H1 (cell line): ENCODE results near the gene KANSL1. TPM values are rescaled to one million over a fixed set of nuclear protein-coding genes. Genes with fewer than 3 reads are reported as not detected.

Experiments
- CTCF ChIA-PET: fragments of 300-600 bp; sonication (Branson Sonifier 250); formaldehyde crosslinking; loops from one replicate; lab custom pipeline; 2021; ENCODE audit not compliant: partially characterized antibody; lab: Charles Lee
- POLR2A ChIA-PET: fragments of 300-600 bp; sonication (Branson Sonifier 250); formaldehyde crosslinking; loops from one replicate; lab custom pipeline; 2021; ENCODE audit warnings: inconsistent platforms; ENCODE audit not compliant: partially characterized antibody; lab: Charles Lee
- DNase-seq, 2 experiments: peaks; one replicate each; pipeline versions ENCODE4 v3.0.0 to v3.0.0-alpha.2; 2010 to 2022; ENCODE audit warnings: low spot score in 2 of 2, low read depth in 1 of 2, mixed read lengths in 1 of 2
- FAIRE-seq: peaks from 2 replicates; lab custom pipeline; 2011; peaks lifted over from hg19 to GRCh38; lab: Jason Lieb, UNC
- H2AFZ ChIP-seq: 2 replicates; pipeline ENCODE4 v1.8.1; 2012; ENCODE audit warnings: low read length, inconsistent platforms
- H2AK5ac ChIP-seq: 2 replicates; pipeline ENCODE4 v1.6.1; 2013; ENCODE audit warnings: low read depth, low read length
- H2BK120ac ChIP-seq: replicated peaks from 2 replicates; pipeline ENCODE3; 2013; ENCODE audit warnings: low read depth, low read length, inconsistent platforms
- H2BK12ac ChIP-seq: 2 replicates; pipeline ENCODE4 v1.6.1; 2013; ENCODE audit warnings: low read depth, low read length
- H2BK15ac ChIP-seq: 2 replicates; pipeline ENCODE4 v1.6.1; 2013; ENCODE audit warnings: low read length
- H2BK20ac ChIP-seq: 2 replicates; pipeline ENCODE4 v1.6.1; 2013; ENCODE audit warnings: low read length
- H2BK5ac ChIP-seq: 2 replicates; pipeline ENCODE4 v1.6.1; 2013; ENCODE audit warnings: low read depth, low read length
- H3K14ac ChIP-seq: 2 replicates; pipeline ENCODE4 v1.6.1; 2013; ENCODE audit warnings: inconsistent platforms; ENCODE audit not compliant: insufficient read length
- H3K18ac ChIP-seq: 2 replicates; pipeline ENCODE4 v1.6.1; 2013; ENCODE audit warnings: low read length; ENCODE audit errors: extremely low read depth
- H3K23ac ChIP-seq: 2 replicates; pipeline ENCODE4 v1.6.1; 2013; ENCODE audit warnings: inconsistent platforms; ENCODE audit not compliant: insufficient read length
- H3K23me2 ChIP-seq: 2 replicates; pipeline ENCODE4 v1.6.1; 2013; ENCODE audit warnings: low read depth, low read length
- H3K27ac ChIP-seq: 2 replicates; pipeline ENCODE4 v1.6.1; 2011; ENCODE audit warnings: low read depth, low read length, inconsistent platforms
- H3K27me3 ChIP-seq, 4 experiments: replicated peaks in 1 of 4; 1 replicate in 1 of 4; 2 replicates in 3 of 4; pipeline versions ENCODE4 v1.6.1 to v1.8.1; 2011 to 2013; ENCODE audit warnings: low read length in 3 of 4, mild to moderate bottlenecking in 3 of 4, inconsistent platforms in 2 of 4, mixed read lengths in 2 of 4, moderate library complexity in 1 of 4; ENCODE audit not compliant: control insufficient read depth in 3 of 4, insufficient read depth in 3 of 4; ENCODE audit errors: extremely low read depth in 1 of 4
- H3K36me3 ChIP-seq, 4 experiments: 2 replicates each; pipeline versions ENCODE4 v1.6.1 to v1.8.1; 2011 to 2013; ENCODE audit warnings: mild to moderate bottlenecking in 4 of 4, low read length in 3 of 4, moderate library complexity in 2 of 4, control low read depth in 1 of 4, inconsistent platforms in 1 of 4; ENCODE audit not compliant: insufficient read depth in 4 of 4, control insufficient read depth in 2 of 4
- H3K4ac ChIP-seq: replicated peaks from 2 replicates; pipeline ENCODE3; 2013; ENCODE audit warnings: low read length, low read depth, mixed read lengths, inconsistent platforms; ENCODE audit not compliant: insufficient read length
- H3K4me1 ChIP-seq, 4 experiments: replicated peaks in 1 of 4; 1 replicate in 1 of 4; 2 replicates in 3 of 4; pipeline versions ENCODE4 v1.6.1 to v1.8.1; 2011 to 2013; ENCODE audit warnings: low read length in 3 of 4, inconsistent platforms in 2 of 4, mixed read lengths in 1 of 4; ENCODE audit not compliant: insufficient read depth in 4 of 4, control insufficient read depth in 3 of 4
- H3K4me2 ChIP-seq, 2 experiments: 2 replicates each; pipeline versions ENCODE4 v1.6.1 to v1.8.1; 2011 to 2013; ENCODE audit warnings: low read depth in 2 of 2, low read length in 2 of 2, control low read depth in 1 of 2, inconsistent platforms in 1 of 2, mild to moderate bottlenecking in 1 of 2; ENCODE audit not compliant: insufficient read depth in 1 of 2
- H3K4me3 ChIP-seq, 4 experiments: fragments of 200-600, 300-600 bp in 1 of 4; sonication (generic), shearing (Covaris generic), sonication (Bioruptor Twin) in 1 of 4; 2 replicates each; pipeline versions ENCODE4 v1.5.1 to v1.8.1; 2011 to 2016; ENCODE audit warnings: low read length in 4 of 4, low read depth in 3 of 4, control low read depth in 2 of 4, inconsistent platforms in 2 of 4, mild to moderate bottlenecking in 2 of 4, mixed read lengths in 1 of 4, moderate library complexity in 1 of 4; ENCODE audit not compliant: insufficient read depth in 2 of 4; ENCODE audit errors: extremely low read depth in 1 of 4
- H3K56ac ChIP-seq: replicated peaks from 2 replicates; pipeline ENCODE3; 2013; ENCODE audit warnings: low read depth, mild to moderate bottlenecking, mixed read lengths, low read length, inconsistent platforms; ENCODE audit not compliant: insufficient read length
- H3K79me1 ChIP-seq: 2 replicates; pipeline ENCODE4 v1.6.1; 2013; ENCODE audit warnings: low read depth, low read length, control low read depth
- H3K79me2 ChIP-seq, 2 experiments: 2 replicates each; pipeline versions ENCODE4 v1.6.1 to v1.8.1; 2012 to 2013; ENCODE audit warnings: low read length in 2 of 2, mild to moderate bottlenecking in 2 of 2, inconsistent platforms in 1 of 2; ENCODE audit not compliant: insufficient read depth in 2 of 2, control insufficient read depth in 1 of 2
- H3K9ac ChIP-seq, 4 experiments: replicated peaks in 1 of 4; 1 replicate in 1 of 4; 2 replicates in 3 of 4; pipeline versions ENCODE4 v1.6.1 to v1.8.1; 2011 to 2013; ENCODE audit warnings: low read depth in 3 of 4, low read length in 3 of 4, control low read depth in 2 of 4, mild to moderate bottlenecking in 2 of 4, moderate library complexity in 2 of 4, inconsistent platforms in 1 of 4; ENCODE audit errors: extremely low read depth in 1 of 4
- H3K9me3 ChIP-seq, 2 experiments: 2 replicates each; pipeline versions ENCODE4 v1.6.1 to v1.8.1; 2012 to 2013; ENCODE audit warnings: mild to moderate bottlenecking in 2 of 2, moderate library complexity in 2 of 2, control low read depth in 1 of 2, inconsistent platforms in 1 of 2, low read depth in 1 of 2, low read length in 1 of 2, mixed read lengths in 1 of 2; ENCODE audit not compliant: insufficient read depth in 2 of 2
- H4K20me1 ChIP-seq, 2 experiments: replicated peaks in 1 of 2; 2 replicates each; pipeline versions ENCODE3 to v1.8.1; 2011 to 2013; ENCODE audit warnings: inconsistent platforms in 2 of 2, low read length in 2 of 2, mild to moderate bottlenecking in 1 of 2; ENCODE audit not compliant: insufficient read depth in 2 of 2, control insufficient read depth in 1 of 2
- H4K5ac ChIP-seq: 2 replicates; pipeline ENCODE4 v1.6.1; 2013; ENCODE audit warnings: low read length, low read depth, mixed read lengths, inconsistent platforms; ENCODE audit not compliant: insufficient read length
- H4K8ac ChIP-seq: 2 replicates; pipeline ENCODE4 v1.8.0; 2013; ENCODE audit warnings: mild to moderate bottlenecking, moderate library complexity, low read length, inconsistent platforms; ENCODE audit not compliant: insufficient read depth; ENCODE audit errors: extremely low read depth
- H4K91ac ChIP-seq: replicated peaks from 2 replicates; pipeline ENCODE3; 2013; ENCODE audit warnings: low read length, mixed read lengths, inconsistent platforms; ENCODE audit not compliant: insufficient read length
- BACH1 ChIP-seq: IDR thresholded peaks from 2 replicates; pipeline ENCODE4 v1.6.1; 2012; ENCODE audit warnings: low read length, improper control_type of control experiment
- CREB1 ChIP-seq: IDR thresholded peaks from 2 replicates; pipeline ENCODE4 v1.6.1; 2012; ENCODE audit warnings: inconsistent platforms
- PHF8 ChIP-seq: fragments of 200-600 bp; sonication (generic); conservative IDR thresholded peaks from 2 replicates; pipeline ENCODE4 v1.7.1; 2012; ENCODE audit warnings: low read depth, mild to moderate bottlenecking, inconsistent platforms, low read length, moderate library complexity
- RBBP5 ChIP-seq: IDR thresholded peaks from 2 replicates; pipeline ENCODE4 v1.7.1; 2012; ENCODE audit warnings: low read depth, mild to moderate bottlenecking, inconsistent platforms, low read length, moderate library complexity, borderline replicate concordance
- RXRA ChIP-seq: IDR thresholded peaks from 2 replicates; pipeline ENCODE4 v1.6.1; 2011; ENCODE audit warnings: low read depth, mild to moderate bottlenecking, low read length, moderate library complexity; ENCODE audit not compliant: insufficient read depth
- SP4 ChIP-seq: IDR thresholded peaks from 2 replicates; pipeline ENCODE4 v1.6.1; 2012; ENCODE audit warnings: low read length, inconsistent platforms
- WGBS, 2 experiments: shearing (Covaris generic) in 1 of 2; methylation state at CpG; one replicate each; pipeline versions ENCODE4 v1.1.6 to v1.1.7; 2013 to 2015; ENCODE audit warnings: low lambda C conversion rate in 2 of 2, mixed read lengths in 2 of 2, inconsistent platforms in 1 of 2, low coverage in 1 of 2, missing lambda C conversion rate in 1 of 2; ENCODE audit not compliant: insufficient replicate concordance in 2 of 2, insufficient coverage in 1 of 2, insufficient read length in 1 of 2; ENCODE audit errors: extremely low coverage in 1 of 2, missing lambda C conversion rate in 1 of 2; 5-methylcytosine and 5-hydroxymethylcytosine counted together
- polyA plus RNA-seq, 7 experiments: library from polyadenylated mRNA; depleted of rRNA in 3 of 7; stranded (reverse) in 5 of 7; unstranded in 2 of 7; fragments of >200 nt in 5 of 7; fragments of 200-250 nt in 2 of 7; gene quantifications; 1 replicate in 5 of 7; 2 replicates in 1 of 7; 4 replicates in 1 of 7; pipeline versions ENCODE4 v1.2.1 to v1.2.3, GENCODE V29; 2011 to 2013; ENCODE audit warnings: missing spikeins in 2 of 7, mixed read lengths in 2 of 7
- total RNA-seq: library from RNA; stranded (reverse); fragmentation: NEBNext Ultra II Directional; extraction: Animal tissue kit (Norgen Biotek cat#: 25700); gene quantifications from 2 replicates; pipeline ENCODE4 v1.2.1, GENCODE V29; 2021
- TF ChIP-seq, protein P1 (sequence below), 3 experiments: IDR thresholded peaks; 1 replicate in 2 of 3; 2 replicates in 1 of 3; pipeline versions ENCODE4 v1.5.1 to v1.6.1; 2011; ENCODE audit warnings: low read length in 3 of 3, mild to moderate bottlenecking in 3 of 3, inconsistent platforms in 2 of 3, low read depth in 1 of 3, moderate library complexity in 1 of 3; ENCODE audit not compliant: insufficient read depth in 1 of 3; ENCODE audit errors: control extremely low read depth in 1 of 3
- TF ChIP-seq, protein P2 (sequence below): IDR thresholded peaks from 2 replicates; pipeline ENCODE4 v1.6.1; 2012; ENCODE audit warnings: low read length, inconsistent platforms

The KANSL1 gene
- total and polyA plus RNA-seq, 2 of the 8 experiments (the other 6 are each of a cell fraction or from before 2014, with no cell fraction given), result 34.0 to 128 TPM

DNA sequence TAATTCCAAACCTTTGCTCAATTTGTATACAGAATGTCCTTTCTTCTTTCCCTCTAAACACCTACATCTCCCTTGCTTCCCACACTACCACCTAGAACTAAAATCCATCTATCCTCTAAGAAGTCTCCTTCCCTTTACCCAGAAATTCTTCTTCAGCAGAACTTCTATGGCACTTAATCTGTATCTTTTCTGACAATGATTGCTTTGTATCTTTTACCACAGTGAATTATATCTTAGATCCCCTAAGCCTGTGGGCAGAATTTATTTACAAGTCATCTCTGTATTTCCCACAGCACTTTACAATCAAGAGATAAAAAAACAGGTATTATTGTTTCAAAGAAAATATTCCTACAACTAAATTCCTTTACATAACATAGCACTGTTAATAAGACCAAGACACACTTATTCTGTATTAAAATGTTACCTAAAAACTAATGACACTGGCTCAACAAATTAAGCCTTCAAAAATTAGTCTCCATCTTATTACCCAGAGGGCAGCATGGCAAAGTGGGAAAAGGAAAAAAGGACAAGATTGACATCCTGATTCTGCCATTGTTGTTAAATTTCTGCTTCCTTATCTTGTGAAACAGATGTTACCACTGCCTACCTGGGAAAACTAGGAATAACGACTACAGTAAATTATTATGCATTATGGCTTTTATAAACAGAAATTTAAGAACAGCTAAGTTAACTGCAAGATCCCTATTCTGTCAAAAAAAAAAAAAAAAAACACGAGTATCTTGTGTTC is 42.8 kb downstream of the KANSL1 start:
- Histone ChIP-seq H3K4ac (no peak overlapping the region), H3K4me1 (peaks cover 1 to 13% (median 9%) of the 10 kb centered on the region in 4 experiments; a peak in 6 of 7 replicates), H2BK15ac (no peak overlapping the region), H3K56ac (no peak overlapping the region), H3K27me3 (no peaks in the 10 kb centered on the region), H2BK12ac (no peak overlapping the region), H4K8ac (no peak overlapping the region), H4K5ac (no peak overlapping the region), H3K79me1 (0 out of 2 replicates have a peak, but pooled peaks cover 9% of the 10 kb centered on the region), H2BK20ac (no peak overlapping the region), H3K27ac (no peak overlapping the region), H3K18ac (no peak overlapping the region), H2AFZ (no peak overlapping the region), H3K23me2 (no peaks in the 10 kb centered on the region), H3K9me3 (no peaks in the 10 kb centered on the region), H4K20me1 (peaks cover 49 to 77% of the 10 kb centered on the region in 2 experiments), H4K91ac (no peak overlapping the region), H3K36me3 (no peaks in the 10 kb centered on the region), H2AK5ac (no peak overlapping the region), H3K9ac (no peak overlapping the region), H2BK120ac (no peak overlapping the region), H3K4me2 (no peak overlapping the region), H3K14ac (no peak overlapping the region), H3K79me2 (peaks cover 71 to 97% of the 10 kb centered on the region in 2 experiments), H3K23ac (no peak overlapping the region), H3K4me3 (no peak overlapping the region), H2BK5ac (no peak overlapping the region)
- POLR2A ChIA-PET, result interaction anchor here (1.6 kb wide), 1 partner anchor 34 kb away, joined by 6 read pairs; no protein-coding TSS in a partner anchor
- 72% methylated on average over 2 of the region's 2 CpGs; no CpG with 5 or more reads in 1 of the 2 experiments for WGBS, 2 experiments
- DNase-seq (no peak), FAIRE-seq (no peak)
- CTCF ChIA-PET, result interaction anchor here (0.6 to 3.4 kb wide), 3 partner anchors 17 to 1908 kb away, joined by 3 to 9 read pairs (median 8); partner anchors contain the start of gene KANSL1
- TF ChIP-seq SP4 (no peak), CREB1 (no peak), RBBP5 (no peak), RXRA (no peak), BACH1 (no peak), PHF8 (no peak)
- TF ChIP-seq, protein P1, sequence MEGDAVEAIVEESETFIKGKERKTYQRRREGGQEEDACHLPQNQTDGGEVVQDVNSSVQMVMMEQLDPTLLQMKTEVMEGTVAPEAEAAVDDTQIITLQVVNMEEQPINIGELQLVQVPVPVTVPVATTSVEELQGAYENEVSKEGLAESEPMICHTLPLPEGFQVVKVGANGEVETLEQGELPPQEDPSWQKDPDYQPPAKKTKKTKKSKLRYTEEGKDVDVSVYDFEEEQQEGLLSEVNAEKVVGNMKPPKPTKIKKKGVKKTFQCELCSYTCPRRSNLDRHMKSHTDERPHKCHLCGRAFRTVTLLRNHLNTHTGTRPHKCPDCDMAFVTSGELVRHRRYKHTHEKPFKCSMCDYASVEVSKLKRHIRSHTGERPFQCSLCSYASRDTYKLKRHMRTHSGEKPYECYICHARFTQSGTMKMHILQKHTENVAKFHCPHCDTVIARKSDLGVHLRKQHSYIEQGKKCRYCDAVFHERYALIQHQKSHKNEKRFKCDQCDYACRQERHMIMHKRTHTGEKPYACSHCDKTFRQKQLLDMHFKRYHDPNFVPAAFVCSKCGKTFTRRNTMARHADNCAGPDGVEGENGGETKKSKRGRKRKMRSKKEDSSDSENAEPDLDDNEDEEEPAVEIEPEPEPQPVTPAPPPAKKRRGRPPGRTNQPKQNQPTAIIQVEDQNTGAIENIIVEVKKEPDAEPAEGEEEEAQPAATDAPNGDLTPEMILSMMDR (IDR thresholded peaks at IDR 0.05; ENCODE audit: control extremely low read depth in 1 of 3, insufficient read depth in 1 of 3, low read depth in 1 of 3, low read length in 3 of 3), result no peak
- TF ChIP-seq, protein P2, sequence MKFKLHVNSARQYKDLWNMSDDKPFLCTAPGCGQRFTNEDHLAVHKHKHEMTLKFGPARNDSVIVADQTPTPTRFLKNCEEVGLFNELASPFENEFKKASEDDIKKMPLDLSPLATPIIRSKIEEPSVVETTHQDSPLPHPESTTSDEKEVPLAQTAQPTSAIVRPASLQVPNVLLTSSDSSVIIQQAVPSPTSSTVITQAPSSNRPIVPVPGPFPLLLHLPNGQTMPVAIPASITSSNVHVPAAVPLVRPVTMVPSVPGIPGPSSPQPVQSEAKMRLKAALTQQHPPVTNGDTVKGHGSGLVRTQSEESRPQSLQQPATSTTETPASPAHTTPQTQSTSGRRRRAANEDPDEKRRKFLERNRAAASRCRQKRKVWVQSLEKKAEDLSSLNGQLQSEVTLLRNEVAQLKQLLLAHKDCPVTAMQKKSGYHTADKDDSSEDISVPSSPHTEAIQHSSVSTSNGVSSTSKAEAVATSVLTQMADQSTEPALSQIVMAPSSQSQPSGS, result no peak
